ENCODE measurements around the gene DGKB.

DGKB gene

DNA sequence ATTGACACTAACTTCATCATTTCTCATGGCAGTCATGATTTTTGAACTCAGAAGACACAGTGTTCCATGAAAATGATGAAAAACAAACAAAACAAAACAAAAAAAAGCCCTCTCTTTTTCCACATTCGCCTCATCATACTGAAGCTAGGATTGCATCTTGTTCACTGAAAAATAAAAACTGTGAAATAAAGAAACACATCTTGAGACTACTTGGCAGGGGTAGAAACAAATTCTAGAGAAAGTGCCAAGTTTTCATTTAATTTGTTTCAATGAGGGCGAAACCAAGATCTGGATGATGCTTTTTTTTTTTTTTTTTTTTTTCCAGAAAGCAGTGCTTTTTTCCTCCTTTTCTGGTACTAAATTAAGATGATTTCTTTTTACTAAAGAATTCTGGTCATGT, 562.7 kb downstream of the DGKB start:
- TF ChIP-seq REST (IDR thresholded peaks at IDR 0.05; ENCODE audit: low read depth) (no peak), NFIC (IDR thresholded peaks at IDR 0.05) (no peak), EP300 (IDR thresholded peaks at IDR 0.05; ENCODE audit: borderline replicate concordance) (no peak), TAF1 (IDR thresholded peaks at IDR 0.05; ENCODE audit: low read depth) (no peak), ZBTB7A (IDR thresholded peaks at IDR 0.05; ENCODE audit: low read depth) (no peak), FOXM1 (IDR thresholded peaks at IDR 0.05; ENCODE audit: borderline replicate concordance, low read depth) (no peak), EGR1 (IDR thresholded peaks at IDR 0.05) (no peak), RAD21 (IDR thresholded peaks at IDR 0.05; ENCODE audit: low read depth) (no peak), YY1 (IDR thresholded peaks at IDR 0.05; ENCODE audit: low read depth) (no peak), CREB1 (IDR thresholded peaks at IDR 0.05; ENCODE audit: low read depth) (no peak), CEBPB (IDR thresholded peaks at IDR 0.05) (no peak), TCF12 (IDR thresholded peaks at IDR 0.05; ENCODE audit: low read depth) (no peak), TEAD4 (IDR thresholded peaks at IDR 0.05) (no peak)
- TF ChIP-seq, protein P1, sequence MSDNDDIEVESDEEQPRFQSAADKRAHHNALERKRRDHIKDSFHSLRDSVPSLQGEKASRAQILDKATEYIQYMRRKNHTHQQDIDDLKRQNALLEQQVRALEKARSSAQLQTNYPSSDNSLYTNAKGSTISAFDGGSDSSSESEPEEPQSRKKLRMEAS (IDR thresholded peaks at IDR 0.05), result no peak
- TF ChIP-seq, protein P2, sequence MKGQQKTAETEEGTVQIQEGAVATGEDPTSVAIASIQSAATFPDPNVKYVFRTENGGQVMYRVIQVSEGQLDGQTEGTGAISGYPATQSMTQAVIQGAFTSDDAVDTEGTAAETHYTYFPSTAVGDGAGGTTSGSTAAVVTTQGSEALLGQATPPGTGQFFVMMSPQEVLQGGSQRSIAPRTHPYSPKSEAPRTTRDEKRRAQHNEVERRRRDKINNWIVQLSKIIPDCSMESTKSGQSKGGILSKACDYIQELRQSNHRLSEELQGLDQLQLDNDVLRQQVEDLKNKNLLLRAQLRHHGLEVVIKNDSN (IDR thresholded peaks at IDR 0.05), result no peak

DNA sequence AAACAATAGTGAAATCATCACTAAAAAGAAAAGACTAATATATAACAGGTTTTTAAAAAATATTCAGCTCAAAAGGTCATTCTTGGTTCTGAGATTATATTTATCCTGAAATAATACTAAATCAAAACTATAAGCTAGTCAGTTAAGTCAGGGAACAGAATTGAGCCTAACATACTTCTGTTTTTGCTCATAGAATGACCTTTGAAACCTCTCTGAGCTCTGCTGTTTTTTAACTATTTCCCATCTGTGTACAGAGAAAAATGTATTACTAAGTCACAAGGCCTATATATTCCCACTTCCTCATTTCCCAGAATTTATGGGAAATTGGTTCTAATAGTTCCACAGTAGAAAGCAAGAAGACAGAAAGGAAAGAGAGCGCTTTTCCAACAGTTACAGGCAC, 566.3 kb downstream of the DGKB start:
- TF ChIP-seq EGR1 (IDR thresholded peaks at IDR 0.05) (no peak), REST (IDR thresholded peaks at IDR 0.05; ENCODE audit: low read depth) (no peak), TCF12 (IDR thresholded peaks at IDR 0.05; ENCODE audit: low read depth) (no peak)
- TF ChIP-seq, protein P2 (IDR thresholded peaks at IDR 0.05), result no peak

- TF ChIP-seq, protein P2 (IDR thresholded peaks at IDR 0.05), result no peak
- TF ChIP-seq YY1 (IDR thresholded peaks at IDR 0.05; ENCODE audit: low read depth) (no peak), CEBPB (IDR thresholded peaks at IDR 0.05) (no peak), TEAD4 (IDR thresholded peaks at IDR 0.05) (no peak), FOXM1 (IDR thresholded peaks at IDR 0.05; ENCODE audit: borderline replicate concordance, low read depth) (no peak), RAD21 (IDR thresholded peaks at IDR 0.05; ENCODE audit: low read depth) (no peak), EP300 (IDR thresholded peaks at IDR 0.05; ENCODE audit: borderline replicate concordance) (no peak), REST (IDR thresholded peaks at IDR 0.05; ENCODE audit: low read depth) (no peak), TAF1 (IDR thresholded peaks at IDR 0.05; ENCODE audit: low read depth) (no peak), CREB1 (IDR thresholded peaks at IDR 0.05; ENCODE audit: low read depth) (no peak), TCF12 (IDR thresholded peaks at IDR 0.05; ENCODE audit: low read depth) (no peak), EGR1 (IDR thresholded peaks at IDR 0.05) (no peak), ZBTB7A (IDR thresholded peaks at IDR 0.05; ENCODE audit: low read depth) (no peak), NFIC (IDR thresholded peaks at IDR 0.05) (no peak)
- TF ChIP-seq, protein P1 (IDR thresholded peaks at IDR 0.05), result no peak
Measured at GRCh38 chr7:14332155-14332554, 570.4 kb downstream of the DGKB start.

GRCh38 chr7:14324767-14325166, 577.8 kb downstream of the DGKB start:
- TF ChIP-seq TEAD4 (IDR thresholded peaks at IDR 0.05), result no peak

DNA sequence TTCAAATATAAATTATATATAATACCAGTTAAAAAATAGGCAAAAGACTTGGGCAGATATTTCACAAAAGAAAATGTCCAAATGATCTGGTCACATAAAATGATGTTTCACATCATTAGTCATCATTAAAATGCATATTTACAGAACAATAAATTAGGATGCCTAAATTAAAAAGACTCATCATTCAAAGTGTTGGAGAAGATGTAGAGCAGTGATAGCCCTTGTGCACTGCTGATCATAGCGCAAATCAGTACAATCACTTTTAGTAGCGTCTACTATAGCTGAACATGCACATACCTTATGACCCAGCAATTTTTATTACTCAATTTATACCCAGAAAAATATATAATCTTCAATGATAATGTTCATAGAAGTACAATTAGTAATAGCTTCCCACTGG, 579.8 kb downstream of the DGKB start:
- TF ChIP-seq ZBTB7A (IDR thresholded peaks at IDR 0.05; ENCODE audit: low read depth), result no peak
- TF ChIP-seq EP300 (IDR thresholded peaks at IDR 0.05; ENCODE audit: borderline replicate concordance), result no peak
- TF ChIP-seq RAD21 (IDR thresholded peaks at IDR 0.05; ENCODE audit: low read depth), result no peak
- TF ChIP-seq CREB1 (IDR thresholded peaks at IDR 0.05; ENCODE audit: low read depth), result no peak
- TF ChIP-seq, protein P1 (IDR thresholded peaks at IDR 0.05), result no peak
- TF ChIP-seq TEAD4 (IDR thresholded peaks at IDR 0.05), result no peak
- TF ChIP-seq, protein P2 (IDR thresholded peaks at IDR 0.05), result no peak

Measured in Ishikawa (cell line).